HCT116 (cell line): Measurements from ENCODE around the gene STPG2.

Experiments
- CTCF ChIP-seq, 3 experiments: fragments of 200-600 bp in 1 of 3; sonication (generic) in 1 of 3; IDR thresholded peaks in 2 of 3; conservative IDR thresholded peaks in 1 of 3; 2 replicates each; pipeline ENCODE4 v1.5.1; 2012 to 2017; ENCODE audit warnings: low read depth in 2 of 3, low read length in 2 of 3, antibody characterized with exemption in 1 of 3, borderline replicate concordance in 1 of 3, control low read depth in 1 of 3, mild to moderate bottlenecking in 1 of 3, mixed read lengths in 1 of 3, mixed run types in 1 of 3, moderate library complexity in 1 of 3; ENCODE audit not compliant: insufficient read depth in 1 of 3
- EGR1 ChIP-seq: IDR thresholded peaks from 2 replicates; pipeline ENCODE4 v1.6.1; 2012; ENCODE audit warnings: low read depth
- EZH2 ChIP-seq: fragments of 200-600 bp; sonication (generic); IDR thresholded peaks from 2 replicates; pipeline ENCODE4 v1.6.1; 2017; ENCODE audit warnings: antibody characterized with exemption, mixed run types
- EZH2phosphoT487 ChIP-seq: fragments of 200-600 bp; IDR thresholded peaks from 2 replicates; pipeline ENCODE4 v1.6.1; 2018; ENCODE audit warnings: antibody characterized with exemption, borderline replicate concordance
- FOSL1 ChIP-seq: IDR thresholded peaks from 2 replicates; pipeline ENCODE4 v1.6.1; 2012; ENCODE audit warnings: low read depth
- JUND ChIP-seq: IDR thresholded peaks from 2 replicates; pipeline ENCODE4 v1.6.1; 2012
- MAX ChIP-seq: IDR thresholded peaks from 2 replicates; pipeline ENCODE4 v1.6.1; 2012
- POLR2A ChIP-seq: IDR thresholded peaks from 2 replicates; pipeline ENCODE4 v1.7.0; 2011; ENCODE audit warnings: borderline replicate concordance; ENCODE audit not compliant: insufficient read depth, insufficient read length; ENCODE audit errors: extremely low read depth
- POLR2AphosphoS5 ChIP-seq: IDR thresholded peaks from 2 replicates; pipeline ENCODE4 v1.6.1; 2011; ENCODE audit warnings: mild to moderate bottlenecking, low read depth, low read length, moderate library complexity
- SIN3A ChIP-seq: IDR thresholded peaks from 2 replicates; pipeline ENCODE4 v1.6.1; 2012; ENCODE audit warnings: low read depth
- TCF7L2 ChIP-seq: IDR thresholded peaks from 2 replicates; pipeline ENCODE4 v1.7.0; 2011; ENCODE audit warnings: borderline replicate concordance, inconsistent platforms; ENCODE audit not compliant: insufficient read depth, insufficient read length; ENCODE audit errors: extremely low read depth
- YY1 ChIP-seq: IDR thresholded peaks from 2 replicates; pipeline ENCODE4 v1.6.1; 2011; ENCODE audit warnings: low read length, low read depth, moderate library complexity, mild to moderate bottlenecking; ENCODE audit not compliant: insufficient replicate concordance; ENCODE audit errors: extremely low read depth
- ZNF274 ChIP-seq: fragments of 200-500 bp; sonication (Bioruptor generic); IDR thresholded peaks from 2 replicates; pipeline ENCODE4 v1.6.1; 2014; ENCODE audit warnings: mild to moderate bottlenecking, low read depth, low read length, inconsistent platforms

GRCh38 chr4:97911236-97911906 lies 231.9 kb downstream of the STPG2 start:
- TF ChIP-seq ZNF274, result no peak
- TF ChIP-seq EZH2phosphoT487, result no peak
- TF ChIP-seq CTCF (IDR thresholded peaks at IDR 0.05 in 2 of 3, conservative IDR thresholded peaks at IDR 0.05 in 1 of 3; ENCODE audit: borderline replicate concordance in 1 of 3, insufficient read depth in 1 of 3, low read depth in 2 of 3, low read length in 2 of 3), result 0 out of 6 replicates have a peak, but pooled peaks of 1 of the 3 experiments have one; percentile 4
- TF ChIP-seq YY1, result no peak
- no peak for TF ChIP-seq SIN3A
- TF ChIP-seq EZH2, result no peak
- TF ChIP-seq POLR2A, result no peak
- no peak for TF ChIP-seq POLR2AphosphoS5
- TF ChIP-seq MAX, result no peak
- TF ChIP-seq JUND, result no peak
- TF ChIP-seq FOSL1, result no peak
- TF ChIP-seq EGR1, result no peak
- TF ChIP-seq TCF7L2, result no peak
